SK-N-SH (cell line): Measurements from ENCODE around the gene IMPA2. TPM values are rescaled to one million over a fixed set of nuclear protein-coding genes. Genes with fewer than 3 reads are reported as not detected.

Experiments
- CTCF ChIA-PET: fragments of 300-600, 350-600 bp; formaldehyde crosslinking; extraction: SDS; loops from one replicate; lab custom pipeline; 2021; lab: Yijun Ruan, JAX
- POLR2A ChIA-PET: fragments of 350-600 bp; sonication (Branson Sonifier 250); formaldehyde crosslinking; extraction: SDS; loops from one replicate; lab custom pipeline; 2020; ENCODE audit warnings: antibody characterized with exemption, inconsistent platforms; lab: Yijun Ruan, JAX
- DNase-seq: peaks from one replicate; pipeline ENCODE4 v3.0.0; 2012
- H2AFZ ChIP-seq: fragments of 200-600 bp; sonication (generic); 2 replicates; pipeline ENCODE4 v1.8.1; 2016; ENCODE audit warnings: antibody characterized with exemption, mild to moderate bottlenecking, low read depth
- H3F3A ChIP-seq: fragments of 200-600 bp; sonication (generic); replicated peaks from 2 replicates; pipeline ENCODE3; 2016; ENCODE audit warnings: antibody characterized with exemption, mild to moderate bottlenecking; ENCODE audit not compliant: insufficient read depth
- H3K27ac ChIP-seq, 2 experiments: fragments of 200-500 bp in 1 of 2; fragments of 200-600 bp in 1 of 2; sonication (Bioruptor generic) in 1 of 2; sonication (generic), shearing (Covaris generic) in 1 of 2; 2 replicates each; pipeline versions ENCODE4 v1.5.1 to v1.6.1; 2014 to 2016; ENCODE audit warnings: low read depth in 2 of 2, inconsistent platforms in 1 of 2, low read length in 1 of 2, mild to moderate bottlenecking in 1 of 2, mixed read lengths in 1 of 2
- H3K27me3 ChIP-seq: fragments of 200-600 bp; sonication (generic), shearing (Covaris generic); 2 replicates; pipeline ENCODE4 v1.6.1; 2016; ENCODE audit warnings: mixed run types; ENCODE audit not compliant: insufficient read depth
- H3K36me3 ChIP-seq, 2 experiments: fragments of 200-500 bp in 1 of 2; fragments of 200-600 bp in 1 of 2; sonication (Bioruptor generic) in 1 of 2; sonication (generic) in 1 of 2; replicated peaks in 1 of 2; 2 replicates each; pipeline versions ENCODE3 to v1.5.1; 2014 to 2016; ENCODE audit warnings: low read length in 1 of 2, mild to moderate bottlenecking in 1 of 2; ENCODE audit not compliant: insufficient read depth in 2 of 2, control insufficient read depth in 1 of 2
- H3K4me1 ChIP-seq, 2 experiments: fragments of 200-500 bp in 1 of 2; fragments of 200-600 bp in 1 of 2; sonication (Bioruptor generic) in 1 of 2; sonication (generic), shearing (Covaris generic) in 1 of 2; 2 replicates each; pipeline versions ENCODE4 v1.5.1 to v1.6.1; 2014 to 2016; ENCODE audit warnings: low read depth in 1 of 2, low read length in 1 of 2, mixed run types in 1 of 2; ENCODE audit not compliant: insufficient read depth in 2 of 2, control insufficient read depth in 1 of 2
- H3K4me2 ChIP-seq: fragments of 200-600 bp; sonication (generic), shearing (Covaris generic); 2 replicates; pipeline ENCODE4 v1.6.1; 2017; ENCODE audit warnings: mixed run types
- H3K4me3 ChIP-seq, 2 experiments: fragments of 200-500 bp in 1 of 2; fragments of 200-600 bp in 1 of 2; sonication (Bioruptor generic) in 1 of 2; sonication (generic), shearing (Covaris generic) in 1 of 2; 2 replicates each; pipeline versions ENCODE4 v1.5.1 to v1.8.1; 2014 to 2016; ENCODE audit warnings: low read depth in 2 of 2, inconsistent platforms in 1 of 2, low read length in 1 of 2, mild to moderate bottlenecking in 1 of 2, mixed read lengths in 1 of 2, moderate library complexity in 1 of 2
- H3K79me2 ChIP-seq: fragments of 200-600 bp; sonication (generic); 2 replicates; pipeline ENCODE4 v1.8.1; 2017; ENCODE audit warnings: mild to moderate bottlenecking; ENCODE audit not compliant: insufficient read depth
- H3K9ac ChIP-seq: fragments of 200-600 bp; sonication (generic); 2 replicates; pipeline ENCODE4 v1.6.1; 2017; ENCODE audit warnings: mixed run types
- H3K9me2 ChIP-seq: fragments of 200-600 bp; sonication (generic); 2 replicates; pipeline ENCODE4 v1.6.1; 2017; ENCODE audit warnings: mixed run types
- H3K9me3 ChIP-seq: fragments of 200-600 bp; sonication (generic); 2 replicates; pipeline ENCODE4 v1.6.1; 2017; ENCODE audit warnings: mixed run types, mild to moderate bottlenecking, moderate library complexity
- H4K20me1 ChIP-seq: fragments of 200-600 bp; sonication (generic); 2 replicates; pipeline ENCODE4 v1.6.1; 2017; ENCODE audit warnings: mild to moderate bottlenecking, mixed run types; ENCODE audit not compliant: insufficient read depth
- CHD2 ChIP-seq: fragments of 150-350 bp; IDR thresholded peaks from 2 replicates; pipeline ENCODE4 v1.6.1; 2018; ENCODE audit warnings: low read length; ENCODE audit not compliant: partially characterized antibody
- ELF1 ChIP-seq: IDR thresholded peaks from 2 replicates; pipeline ENCODE4 v1.4.0; 2012
- EZH2phosphoT487 ChIP-seq: fragments of 200-600 bp; sonication (generic); IDR thresholded peaks from 2 replicates; pipeline ENCODE4 v1.6.1; 2017; ENCODE audit warnings: low read depth, mixed run types, mild to moderate bottlenecking, antibody characterized with exemption, moderate library complexity, borderline replicate concordance
- FOSL2 ChIP-seq: IDR thresholded peaks from 2 replicates; pipeline ENCODE4 v1.4.0; 2012; ENCODE audit warnings: low read depth, mild to moderate bottlenecking, moderate library complexity, borderline replicate concordance
- FOXJ3 ChIP-seq: sonication (generic); formaldehyde crosslinking; IDR thresholded peaks from 2 replicates; pipeline ENCODE4 v1.5.1; 2020; ENCODE audit warnings: mild to moderate bottlenecking, missing genetic modification reagents
- GABPA ChIP-seq: IDR thresholded peaks from 2 replicates; pipeline ENCODE4 v1.4.0; 2012; ENCODE audit warnings: low read depth, mild to moderate bottlenecking
- MEF2A ChIP-seq: IDR thresholded peaks from 2 replicates; pipeline ENCODE4 v1.4.0; 2012; ENCODE audit warnings: low read depth, borderline replicate concordance
- NRF1 ChIP-seq: IDR thresholded peaks from 2 replicates; pipeline ENCODE4 v1.6.1; 2012; ENCODE audit warnings: low read depth, mild to moderate bottlenecking, low read length
- POLR2AphosphoS5 ChIP-seq: IDR thresholded peaks from 2 replicates; pipeline ENCODE4 v1.6.1; 2012; ENCODE audit warnings: low read depth, low read length
- RAD21 ChIP-seq: IDR thresholded peaks from 2 replicates; pipeline ENCODE4 v1.6.1; 2012; ENCODE audit warnings: mild to moderate bottlenecking, low read length
- RXRA ChIP-seq: IDR thresholded peaks from 2 replicates; pipeline ENCODE4 v1.4.0; 2012; ENCODE audit warnings: low read depth, mild to moderate bottlenecking, borderline replicate concordance
- SIN3A ChIP-seq: IDR thresholded peaks from 2 replicates; pipeline ENCODE4 v1.6.1; 2012; ENCODE audit warnings: low read depth, mild to moderate bottlenecking, low read length, moderate library complexity, borderline replicate concordance
- TCF12 ChIP-seq: IDR thresholded peaks from 2 replicates; pipeline ENCODE4 v1.4.0; 2012
- YY1 ChIP-seq: IDR thresholded peaks from 2 replicates; pipeline ENCODE4 v1.4.0; 2012; ENCODE audit warnings: low read depth, mild to moderate bottlenecking
- WGBS: methylation state at CpG from one replicate; pipeline ENCODE4 v1.1.6; 2017; ENCODE audit warnings: low lambda C conversion rate; 5-methylcytosine and 5-hydroxymethylcytosine counted together
- polyA plus RNA-seq, 3 experiments: library from polyadenylated mRNA; depleted of rRNA; stranded (reverse); fragments of >200 nt; gene quantifications; 2 replicates each; pipeline ENCODE4 v1.2.3, GENCODE V29; 2012
- TF ChIP-seq, protein P1 (sequence below): IDR thresholded peaks from 2 replicates; pipeline ENCODE4 v1.4.0; 2012; ENCODE audit warnings: low read depth, borderline replicate concordance
- TF ChIP-seq, protein P2 (sequence below): IDR thresholded peaks from 2 replicates; pipeline ENCODE4 v1.4.0; 2012; ENCODE audit warnings: low read depth
- TF ChIP-seq, protein P3 (sequence below): IDR thresholded peaks from 2 replicates; pipeline ENCODE4; 2012
- TF ChIP-seq, protein P4 (sequence below): fragments of 200-600 bp; sonication (generic); IDR thresholded peaks from 2 replicates; pipeline ENCODE4 v1.6.1; 2017; ENCODE audit warnings: antibody characterized with exemption, mild to moderate bottlenecking, moderate library complexity
- TF ChIP-seq, protein P5 (sequence below): IDR thresholded peaks from 2 replicates; pipeline ENCODE4 v1.4.0; 2012; ENCODE audit warnings: low read depth, borderline replicate concordance

IMPA2 gene
- polyA plus RNA-seq, 1 of the 3 experiments (the other 2 are of a cell fraction): 0.18 TPM

DNA sequence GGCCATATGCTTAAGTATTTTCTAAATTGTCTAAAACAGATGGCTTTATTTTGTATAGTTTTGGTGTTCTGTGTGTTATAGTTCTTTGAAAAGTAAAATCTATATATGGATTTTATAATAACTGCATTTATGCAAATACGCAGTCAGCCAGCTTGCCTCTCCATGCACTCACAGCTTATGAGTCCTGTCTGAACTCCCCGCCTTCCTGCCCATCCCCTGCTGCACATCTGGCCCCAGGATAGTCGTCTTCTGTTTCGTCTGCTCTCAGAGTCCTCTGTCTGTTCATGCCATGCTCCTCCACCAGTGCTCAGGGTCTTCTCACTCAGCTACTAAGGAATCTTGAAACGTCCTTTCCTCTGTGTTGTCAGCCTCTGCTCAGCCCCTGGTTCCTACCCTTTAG is 84.1 kb downstream of the IMPA2 start:
- H2AFZ ChIP-seq: no peak overlapping the region
- no peaks in the 10 kb centered on the region for H3K79me2 ChIP-seq
- no peaks in the 10 kb centered on the region for H3K9me2 ChIP-seq
- no peaks in the 10 kb centered on the region for H3K9me3 ChIP-seq
- CTCF ChIA-PET: interaction anchor here (1.5 kb wide), 1 partner anchor 27 kb away, joined by 3 read pairs; no protein-coding TSS in a partner anchor
- TF ChIP-seq ELF1: no peak
- no peak for TF ChIP-seq POLR2AphosphoS5
- TF ChIP-seq RAD21: no peak
- TF ChIP-seq MEF2A: no peak
- TF ChIP-seq NRF1: no peak
- no peaks in the 10 kb centered on the region for H3K27me3 ChIP-seq
- 53% methylated on average over 5 of the region's 5 CpGs for WGBS
- no peak overlapping the region for H3K27ac ChIP-seq
- no peaks in the 10 kb centered on the region for H3K36me3 ChIP-seq
- DNase-seq: no peak
- no peak overlapping the region for H3K4me3 ChIP-seq
- no peaks in the 10 kb centered on the region for H3F3A ChIP-seq
- no peak overlapping the region for H3K9ac ChIP-seq
- no peaks in the 10 kb centered on the region for H4K20me1 ChIP-seq
- peaks cover 0 to 6% of the 10 kb centered on the region in 2 experiments; a peak in 1 of 4 replicates for H3K4me1 ChIP-seq
- no peak overlapping the region for H3K4me2 ChIP-seq
- POLR2A ChIA-PET: interaction anchor here (0.6 kb wide), 1 partner anchor 1648 kb away, joined by 3 read pairs; no protein-coding TSS in a partner anchor

GRCh38 chr18:12066910-12067511 is 85.7 kb downstream of the IMPA2 start:
- 62% methylated on average over 5 of the region's 47 CpGs for WGBS
- H3K4me1 ChIP-seq: no peaks in the 10 kb centered on the region
- TF ChIP-seq GABPA (no peak), FOXJ3 (CRISPR knock-in tag) (no peak), TCF12 (no peak), SIN3A (no peak), CHD2 (no peak), ELF1 (no peak), MEF2A (no peak), EZH2phosphoT487 (no peak), YY1 (no peak), RXRA (no peak), FOSL2 (no peak)
- TF ChIP-seq, protein P1, sequence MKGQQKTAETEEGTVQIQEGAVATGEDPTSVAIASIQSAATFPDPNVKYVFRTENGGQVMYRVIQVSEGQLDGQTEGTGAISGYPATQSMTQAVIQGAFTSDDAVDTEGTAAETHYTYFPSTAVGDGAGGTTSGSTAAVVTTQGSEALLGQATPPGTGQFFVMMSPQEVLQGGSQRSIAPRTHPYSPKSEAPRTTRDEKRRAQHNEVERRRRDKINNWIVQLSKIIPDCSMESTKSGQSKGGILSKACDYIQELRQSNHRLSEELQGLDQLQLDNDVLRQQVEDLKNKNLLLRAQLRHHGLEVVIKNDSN: no peak
- TF ChIP-seq, protein P2, sequence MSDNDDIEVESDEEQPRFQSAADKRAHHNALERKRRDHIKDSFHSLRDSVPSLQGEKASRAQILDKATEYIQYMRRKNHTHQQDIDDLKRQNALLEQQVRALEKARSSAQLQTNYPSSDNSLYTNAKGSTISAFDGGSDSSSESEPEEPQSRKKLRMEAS: no peak
- TF ChIP-seq, protein P3, sequence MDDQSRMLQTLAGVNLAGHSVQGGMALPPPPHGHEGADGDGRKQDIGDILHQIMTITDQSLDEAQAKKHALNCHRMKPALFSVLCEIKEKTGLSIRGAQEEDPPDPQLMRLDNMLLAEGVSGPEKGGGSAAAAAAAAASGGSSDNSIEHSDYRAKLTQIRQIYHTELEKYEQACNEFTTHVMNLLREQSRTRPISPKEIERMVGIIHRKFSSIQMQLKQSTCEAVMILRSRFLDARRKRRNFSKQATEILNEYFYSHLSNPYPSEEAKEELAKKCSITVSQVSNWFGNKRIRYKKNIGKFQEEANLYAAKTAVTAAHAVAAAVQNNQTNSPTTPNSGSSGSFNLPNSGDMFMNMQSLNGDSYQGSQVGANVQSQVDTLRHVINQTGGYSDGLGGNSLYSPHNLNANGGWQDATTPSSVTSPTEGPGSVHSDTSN: no peak
- TF ChIP-seq, protein P4, sequence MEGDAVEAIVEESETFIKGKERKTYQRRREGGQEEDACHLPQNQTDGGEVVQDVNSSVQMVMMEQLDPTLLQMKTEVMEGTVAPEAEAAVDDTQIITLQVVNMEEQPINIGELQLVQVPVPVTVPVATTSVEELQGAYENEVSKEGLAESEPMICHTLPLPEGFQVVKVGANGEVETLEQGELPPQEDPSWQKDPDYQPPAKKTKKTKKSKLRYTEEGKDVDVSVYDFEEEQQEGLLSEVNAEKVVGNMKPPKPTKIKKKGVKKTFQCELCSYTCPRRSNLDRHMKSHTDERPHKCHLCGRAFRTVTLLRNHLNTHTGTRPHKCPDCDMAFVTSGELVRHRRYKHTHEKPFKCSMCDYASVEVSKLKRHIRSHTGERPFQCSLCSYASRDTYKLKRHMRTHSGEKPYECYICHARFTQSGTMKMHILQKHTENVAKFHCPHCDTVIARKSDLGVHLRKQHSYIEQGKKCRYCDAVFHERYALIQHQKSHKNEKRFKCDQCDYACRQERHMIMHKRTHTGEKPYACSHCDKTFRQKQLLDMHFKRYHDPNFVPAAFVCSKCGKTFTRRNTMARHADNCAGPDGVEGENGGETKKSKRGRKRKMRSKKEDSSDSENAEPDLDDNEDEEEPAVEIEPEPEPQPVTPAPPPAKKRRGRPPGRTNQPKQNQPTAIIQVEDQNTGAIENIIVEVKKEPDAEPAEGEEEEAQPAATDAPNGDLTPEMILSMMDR: no peak
- TF ChIP-seq, protein P5, sequence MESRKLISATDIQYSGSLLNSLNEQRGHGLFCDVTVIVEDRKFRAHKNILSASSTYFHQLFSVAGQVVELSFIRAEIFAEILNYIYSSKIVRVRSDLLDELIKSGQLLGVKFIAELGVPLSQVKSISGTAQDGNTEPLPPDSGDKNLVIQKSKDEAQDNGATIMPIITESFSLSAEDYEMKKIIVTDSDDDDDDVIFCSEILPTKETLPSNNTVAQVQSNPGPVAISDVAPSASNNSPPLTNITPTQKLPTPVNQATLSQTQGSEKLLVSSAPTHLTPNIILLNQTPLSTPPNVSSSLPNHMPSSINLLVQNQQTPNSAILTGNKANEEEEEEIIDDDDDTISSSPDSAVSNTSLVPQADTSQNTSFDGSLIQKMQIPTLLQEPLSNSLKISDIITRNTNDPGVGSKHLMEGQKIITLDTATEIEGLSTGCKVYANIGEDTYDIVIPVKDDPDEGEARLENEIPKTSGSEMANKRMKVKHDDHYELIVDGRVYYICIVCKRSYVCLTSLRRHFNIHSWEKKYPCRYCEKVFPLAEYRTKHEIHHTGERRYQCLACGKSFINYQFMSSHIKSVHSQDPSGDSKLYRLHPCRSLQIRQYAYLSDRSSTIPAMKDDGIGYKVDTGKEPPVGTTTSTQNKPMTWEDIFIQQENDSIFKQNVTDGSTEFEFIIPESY: no peak

More at GRCh38 chr18:12066910-12067511, 85.7 kb downstream of the IMPA2 start:
- Histone ChIP-seq H3K36me3 (no peaks in the 10 kb centered on the region), H4K20me1 (no peaks in the 10 kb centered on the region), H3K9ac (no peak overlapping the region), H3K9me3 (no peaks in the 10 kb centered on the region), H3K27ac (no peak overlapping the region), H3K9me2 (no peaks in the 10 kb centered on the region), H3K79me2 (no peaks in the 10 kb centered on the region), H3K4me2 (no peak overlapping the region), H3F3A (no peaks in the 10 kb centered on the region), H3K27me3 (no peaks in the 10 kb centered on the region; the same call in 1 of the 2 replicates), H2AFZ (no peak overlapping the region), H3K4me3 (no peak overlapping the region)
- POLR2A ChIA-PET: no interaction called here
- CTCF ChIA-PET: interaction anchor here (1.2 kb wide), 1 partner anchor 29 kb away, joined by 4 read pairs; no protein-coding TSS in a partner anchor
- DNase-seq: no peak
